GM13977 (cell line): Measurements from ENCODE around the gene ABHD11.

ENCODE experiments used
- DNase-seq: peaks from one replicate; pipeline ENCODE4 v3.0.0; 2012; ENCODE audit warnings: low spot score
- in situ Hi-C: fragments of 300-500 bp; cut with MboI; formaldehyde crosslinking; loops from one replicate; pipeline ENCODE4 v1.12.0; 2022; ENCODE audit warnings: low sequenced_read_pairs, low pct_unique_long_range_greater_than_20kb, mixed read lengths, inconsistent platforms; ENCODE audit not compliant: unreplicated experiment
- TF ChIP-seq, protein P1 (sequence below): IDR thresholded peaks from 2 replicates; pipeline ENCODE4 v1.5.1; 2012; ENCODE audit warnings: mild to moderate bottlenecking, control low read depth; ENCODE audit not compliant: insufficient read depth; ENCODE audit errors: extremely low read depth, missing control alignments

Gene ABHD11

GRCh38 chr7:73703757-73704639 lies 34.6 kb downstream of the ABHD11 start:
- TF ChIP-seq, protein P1, sequence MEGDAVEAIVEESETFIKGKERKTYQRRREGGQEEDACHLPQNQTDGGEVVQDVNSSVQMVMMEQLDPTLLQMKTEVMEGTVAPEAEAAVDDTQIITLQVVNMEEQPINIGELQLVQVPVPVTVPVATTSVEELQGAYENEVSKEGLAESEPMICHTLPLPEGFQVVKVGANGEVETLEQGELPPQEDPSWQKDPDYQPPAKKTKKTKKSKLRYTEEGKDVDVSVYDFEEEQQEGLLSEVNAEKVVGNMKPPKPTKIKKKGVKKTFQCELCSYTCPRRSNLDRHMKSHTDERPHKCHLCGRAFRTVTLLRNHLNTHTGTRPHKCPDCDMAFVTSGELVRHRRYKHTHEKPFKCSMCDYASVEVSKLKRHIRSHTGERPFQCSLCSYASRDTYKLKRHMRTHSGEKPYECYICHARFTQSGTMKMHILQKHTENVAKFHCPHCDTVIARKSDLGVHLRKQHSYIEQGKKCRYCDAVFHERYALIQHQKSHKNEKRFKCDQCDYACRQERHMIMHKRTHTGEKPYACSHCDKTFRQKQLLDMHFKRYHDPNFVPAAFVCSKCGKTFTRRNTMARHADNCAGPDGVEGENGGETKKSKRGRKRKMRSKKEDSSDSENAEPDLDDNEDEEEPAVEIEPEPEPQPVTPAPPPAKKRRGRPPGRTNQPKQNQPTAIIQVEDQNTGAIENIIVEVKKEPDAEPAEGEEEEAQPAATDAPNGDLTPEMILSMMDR = no peak
- peak; percentile 82 for DNase-seq
- in situ Hi-C loops = no loop called here

DNA sequence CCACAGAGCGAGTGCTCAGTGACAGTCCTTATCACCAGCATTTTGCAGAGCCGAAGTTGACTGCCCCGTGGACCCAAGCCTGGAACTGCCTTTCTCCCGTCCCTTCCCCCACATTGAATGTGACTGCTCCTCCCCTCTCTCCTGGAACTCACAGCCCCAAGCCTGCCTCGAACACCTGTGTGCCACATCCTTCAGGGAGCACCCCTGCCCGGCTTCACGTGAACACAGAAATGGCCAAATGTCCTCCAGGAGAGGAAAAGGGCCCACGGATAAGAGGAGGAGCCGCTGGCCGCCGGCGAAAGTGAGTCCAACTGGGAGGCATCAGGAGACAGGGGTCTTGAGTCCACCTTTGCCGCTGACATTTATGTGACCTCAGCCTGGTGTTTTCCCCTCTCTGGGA lies 35.4 kb downstream of the ABHD11 start:
- DNase-seq = no peak
- TF ChIP-seq, protein P1 = no peak
- in situ Hi-C loops = no loop called here

- in situ Hi-C loops = no loop called here
- DNase-seq = no peak
- TF ChIP-seq, protein P1 = no peak
These were observed 35.9 kb downstream of the ABHD11 start for GRCh38 chr7:73702665-73703064.

- DNase-seq = no peak
- in situ Hi-C loops = no loop called here
- TF ChIP-seq, protein P1 = no peak
These were observed 36.4 kb downstream of the ABHD11 start for GRCh38 chr7:73702226-73702625.

GRCh38 chr7:73701357-73701995 lies 37.1 kb downstream of the ABHD11 start:
- TF ChIP-seq, protein P1 = peak; percentile 52
- in situ Hi-C loops = no loop called here
- DNase-seq = peak; percentile 74

DNA sequence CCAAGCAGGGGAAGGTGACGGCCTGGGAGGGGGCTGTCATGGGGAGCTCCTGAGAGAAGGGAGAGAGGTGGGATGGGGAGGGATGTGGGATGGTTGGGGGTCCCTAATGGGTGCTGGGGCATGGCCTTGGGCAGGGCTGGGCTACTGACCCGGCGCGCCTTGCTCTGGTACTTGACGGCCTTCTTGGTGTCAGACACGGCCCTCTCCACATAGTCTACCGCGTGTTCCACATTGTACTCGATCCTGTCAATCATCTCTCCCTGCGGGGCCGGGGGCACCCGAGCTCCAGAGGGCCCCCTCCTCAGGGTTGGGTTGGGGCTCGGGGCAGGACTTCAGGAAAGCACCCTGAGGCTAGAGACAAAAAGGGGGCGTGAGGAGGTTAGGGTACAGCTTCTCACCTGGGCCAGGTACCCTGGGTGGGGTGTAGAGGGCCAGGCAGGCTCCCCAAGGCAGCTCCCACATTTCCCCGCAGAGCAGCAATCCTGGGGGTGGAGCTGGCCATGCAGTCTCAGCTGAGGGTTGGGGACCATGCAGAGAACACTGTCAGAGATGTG lies 37.9 kb downstream of the ABHD11 start:
- TF ChIP-seq, protein P1 = no peak
- in situ Hi-C loops = no loop called here
- no peak for DNase-seq
